ENCODE results near the gene CRIM1. TPM values are rescaled to one million over a fixed set of nuclear protein-coding genes. Genes with fewer than 3 reads are reported as not detected.

CRIM1 gene
- total RNA-seq, 4 donors from 2014 or later: 72.6 to 162 (median 112) TPM

DNA sequence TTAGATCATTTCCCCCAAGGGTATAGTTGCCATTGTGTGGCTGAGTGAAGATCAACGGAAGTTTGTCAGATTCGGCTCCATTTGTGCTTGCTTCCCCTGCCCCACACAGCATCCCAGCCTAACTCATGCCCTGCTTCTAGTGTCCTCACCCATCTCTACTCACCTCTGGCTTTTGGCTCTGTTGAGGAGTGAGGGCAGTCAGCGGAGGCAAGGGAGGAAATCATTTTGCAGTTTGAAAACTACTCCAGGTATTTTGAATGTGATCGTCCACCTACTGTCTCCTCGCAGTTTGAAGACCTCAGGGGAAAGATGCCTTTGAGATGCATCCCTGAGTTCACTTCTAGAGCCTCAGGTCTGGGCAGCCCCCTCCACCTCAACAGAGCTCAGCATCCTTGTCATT is 126.1 kb downstream of the CRIM1 start:
- no peak overlapping the region for H3K27ac ChIP-seq
- DNase-seq (ENCODE audit: low spot score in 2 of 2): no peak
- H3K27me3 ChIP-seq: no peaks in the 10 kb centered on the region
- no peak overlapping the region for H3K4me3 ChIP-seq
- no peaks in the 10 kb centered on the region for H3K9me3 ChIP-seq
- H3K4me1 ChIP-seq: peaks cover 24% of the 10 kb centered on the region
- 89% methylated on average over 5 of the region's 5 CpGs for WGBS
- TF ChIP-seq POLR2AphosphoS5 (IDR thresholded peaks at IDR 0.05): no peak
- TF ChIP-seq POLR2A (IDR thresholded peaks at IDR 0.05): no peak
- TF ChIP-seq, protein P1, sequence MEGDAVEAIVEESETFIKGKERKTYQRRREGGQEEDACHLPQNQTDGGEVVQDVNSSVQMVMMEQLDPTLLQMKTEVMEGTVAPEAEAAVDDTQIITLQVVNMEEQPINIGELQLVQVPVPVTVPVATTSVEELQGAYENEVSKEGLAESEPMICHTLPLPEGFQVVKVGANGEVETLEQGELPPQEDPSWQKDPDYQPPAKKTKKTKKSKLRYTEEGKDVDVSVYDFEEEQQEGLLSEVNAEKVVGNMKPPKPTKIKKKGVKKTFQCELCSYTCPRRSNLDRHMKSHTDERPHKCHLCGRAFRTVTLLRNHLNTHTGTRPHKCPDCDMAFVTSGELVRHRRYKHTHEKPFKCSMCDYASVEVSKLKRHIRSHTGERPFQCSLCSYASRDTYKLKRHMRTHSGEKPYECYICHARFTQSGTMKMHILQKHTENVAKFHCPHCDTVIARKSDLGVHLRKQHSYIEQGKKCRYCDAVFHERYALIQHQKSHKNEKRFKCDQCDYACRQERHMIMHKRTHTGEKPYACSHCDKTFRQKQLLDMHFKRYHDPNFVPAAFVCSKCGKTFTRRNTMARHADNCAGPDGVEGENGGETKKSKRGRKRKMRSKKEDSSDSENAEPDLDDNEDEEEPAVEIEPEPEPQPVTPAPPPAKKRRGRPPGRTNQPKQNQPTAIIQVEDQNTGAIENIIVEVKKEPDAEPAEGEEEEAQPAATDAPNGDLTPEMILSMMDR (IDR thresholded peaks at IDR 0.05): no peak
- no peak for TF ChIP-seq EP300 (IDR thresholded peaks at IDR 0.05)
- peaks cover 52% of the 10 kb centered on the region for H3K36me3 ChIP-seq

DNA sequence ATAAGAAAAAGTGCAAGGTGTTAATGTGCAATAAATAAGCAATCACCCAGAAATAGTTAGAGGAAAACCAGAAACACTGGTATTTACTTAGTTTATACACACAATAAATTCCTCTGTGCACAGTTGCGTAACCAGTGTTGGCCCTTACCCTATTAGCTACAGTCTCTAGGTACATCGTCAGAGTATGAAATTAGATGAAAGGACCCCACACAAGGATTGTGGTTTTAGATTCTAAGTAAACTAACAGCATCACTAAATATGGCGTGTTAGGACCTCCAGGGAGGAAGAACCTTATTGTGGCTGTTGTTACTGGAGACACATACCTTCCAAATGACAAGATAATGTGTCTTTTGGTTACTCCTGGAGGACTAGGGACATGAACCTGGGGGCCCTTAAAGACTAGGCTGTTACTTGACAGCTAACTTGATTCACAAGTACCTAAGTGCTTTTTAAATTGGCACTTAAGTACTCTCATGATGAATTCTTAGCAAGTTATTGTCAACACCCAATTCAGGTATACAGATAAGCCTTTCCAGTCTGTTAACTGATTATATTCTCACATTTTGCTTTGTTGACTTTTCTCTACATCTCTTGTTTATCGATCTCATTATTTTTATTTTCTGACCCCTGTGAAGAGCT is 127.1 kb downstream of the CRIM1 start:
- WGBS: 92% methylated on average over 4 of the region's 4 CpGs
- Histone ChIP-seq H3K36me3 (peaks cover 42% of the 10 kb centered on the region), H3K27me3 (no peaks in the 10 kb centered on the region), H3K4me3 (no peak overlapping the region), H3K4me1 (peaks cover 27% of the 10 kb centered on the region), H3K9me3 (no peaks in the 10 kb centered on the region), H3K27ac (no peak overlapping the region)
- TF ChIP-seq EP300 (IDR thresholded peaks at IDR 0.05) (no peak), POLR2A (IDR thresholded peaks at IDR 0.05) (no peak), POLR2AphosphoS5 (IDR thresholded peaks at IDR 0.05) (no peak)
- TF ChIP-seq, protein P1 (IDR thresholded peaks at IDR 0.05): no peak
- no peak for DNase-seq (ENCODE audit: low spot score in 2 of 2)

DNA sequence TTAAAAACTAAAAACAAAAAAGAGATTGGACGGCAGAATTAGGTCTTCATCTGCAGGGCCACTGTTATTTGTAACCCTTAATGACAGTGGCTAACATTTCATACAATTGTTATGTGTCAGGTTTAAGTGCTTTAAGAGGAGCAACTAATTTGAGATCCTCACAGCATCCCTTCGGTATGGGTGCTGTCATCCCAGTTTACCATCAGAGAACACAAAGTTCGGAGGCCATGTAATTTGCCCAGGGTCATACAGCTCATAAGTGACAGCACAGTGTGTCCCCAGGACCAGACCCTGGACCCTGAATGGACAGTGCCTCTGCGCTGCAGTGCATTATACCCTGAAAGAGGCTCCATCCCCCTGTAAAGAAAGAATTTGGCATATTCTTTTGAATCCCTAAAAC is 127.7 kb downstream of the CRIM1 start:
- Histone ChIP-seq H3K4me3 (no peak overlapping the region), H3K36me3 (peaks cover 38% of the 10 kb centered on the region), H3K27ac (no peak overlapping the region), H3K9me3 (no peaks in the 10 kb centered on the region), H3K27me3 (no peaks in the 10 kb centered on the region), H3K4me1 (peaks cover 27% of the 10 kb centered on the region)
- no peak for TF ChIP-seq POLR2A (IDR thresholded peaks at IDR 0.05)
- TF ChIP-seq EP300 (IDR thresholded peaks at IDR 0.05): no peak
- WGBS: 90% methylated on average over 4 of the region's 4 CpGs
- DNase-seq (ENCODE audit: low spot score in 2 of 2): no peak

DNA sequence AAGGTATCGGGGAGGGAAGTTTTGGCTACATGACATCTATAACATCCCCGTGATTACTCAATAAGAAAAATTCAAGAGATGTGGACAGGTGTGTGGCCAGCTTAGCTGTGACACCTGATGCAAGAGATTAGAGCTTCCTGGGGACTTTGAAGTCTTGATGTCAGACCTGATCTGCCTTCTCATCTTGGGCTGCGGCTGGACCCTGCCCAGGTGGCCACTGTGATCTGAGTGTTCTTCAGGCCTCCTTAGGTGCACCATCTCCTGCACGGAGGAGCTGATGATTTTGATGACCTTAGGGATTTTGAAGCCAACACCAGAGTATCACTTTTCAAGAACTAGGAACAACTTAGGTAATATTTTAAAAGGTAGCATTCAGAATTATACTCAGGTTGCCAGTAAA is 128.9 kb downstream of the CRIM1 start:
- peaks cover 26% of the 10 kb centered on the region for H3K36me3 ChIP-seq
- TF ChIP-seq, protein P1 (IDR thresholded peaks at IDR 0.05): no peak
- TF ChIP-seq POLR2A (IDR thresholded peaks at IDR 0.05) (no peak), EP300 (IDR thresholded peaks at IDR 0.05) (no peak), POLR2AphosphoS5 (IDR thresholded peaks at IDR 0.05) (no peak)
- H3K9me3 ChIP-seq: no peaks in the 10 kb centered on the region
- H3K27ac ChIP-seq: no peak overlapping the region
- H3K27me3 ChIP-seq: no peaks in the 10 kb centered on the region
- no peak for DNase-seq (ENCODE audit: low spot score in 2 of 2)
- peaks cover 27% of the 10 kb centered on the region for H3K4me1 ChIP-seq
- 76% methylated on average over 4 of the region's 4 CpGs for WGBS
- H3K4me3 ChIP-seq: no peak overlapping the region

DNA sequence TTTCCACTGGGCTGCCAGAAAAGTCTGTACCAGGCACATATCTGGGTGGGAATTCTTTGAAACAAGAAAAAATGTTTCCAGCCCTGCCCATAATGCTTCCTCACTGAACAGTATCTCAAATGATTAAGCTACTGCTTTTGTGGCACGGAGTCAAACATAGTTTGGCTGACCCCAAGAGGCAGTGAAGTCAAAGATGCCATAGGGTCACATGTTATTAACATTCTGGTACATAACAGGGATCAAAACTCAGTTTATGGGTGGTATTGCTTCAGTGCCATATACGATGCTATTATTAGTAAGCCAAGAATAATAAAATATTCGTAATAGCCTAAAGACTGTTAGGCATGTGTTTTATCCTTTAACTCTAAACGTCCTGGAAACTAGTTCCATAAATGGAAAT is 129.9 kb downstream of the CRIM1 start:
- 24% methylated on average over 4 of the region's 4 CpGs for WGBS
- peak overlapping the region; percentile 62 for H3K27ac ChIP-seq
- TF ChIP-seq POLR2A (IDR thresholded peaks at IDR 0.05): no peak
- TF ChIP-seq, protein P1 (IDR thresholded peaks at IDR 0.05): no peak
- TF ChIP-seq EP300 (IDR thresholded peaks at IDR 0.05): peak; percentile 29
- no peak for TF ChIP-seq POLR2AphosphoS5 (IDR thresholded peaks at IDR 0.05)
- DNase-seq (ENCODE audit: low spot score in 2 of 2): no peak
- no peaks in the 10 kb centered on the region for H3K9me3 ChIP-seq
- H3K36me3 ChIP-seq: peaks cover 16% of the 10 kb centered on the region
- H3K4me3 ChIP-seq: no peak overlapping the region
- H3K4me1 ChIP-seq: peaks cover 27% of the 10 kb centered on the region
- no peaks in the 10 kb centered on the region for H3K27me3 ChIP-seq

Data from suprapubic skin (tissue), 4 donors.